Breast epithelium (tissue), 4 donors: ENCODE measurements around the gene SLC43A1. TPM values are rescaled to one million over a fixed set of nuclear protein-coding genes. Genes with fewer than 3 reads are reported as not detected.

Experiments used
- DNase-seq, 2 donors: peaks; one replicate each; pipeline ENCODE4 v3.0.0-alpha.2; 2019; ENCODE audit warnings: low spot score in 2 of 2
- H3K27ac ChIP-seq, 2 donors: fragments of 200-600 bp; sonication (generic) in 1 of 2; one replicate each; pipeline ENCODE4 v1.5.1; 2016 to 2019; ENCODE audit warnings: mild to moderate bottlenecking in 1 of 2
- H3K27me3 ChIP-seq, 2 donors: fragments of 200-600 bp; sonication (generic) in 1 of 2; one replicate each; pipeline versions ENCODE4 v1.5.1 to v1.6.0; 2017 to 2019; ENCODE audit warnings: control low read depth in 1 of 2, mild to moderate bottlenecking in 1 of 2
- H3K36me3 ChIP-seq: fragments of 200-600 bp; one replicate; pipeline ENCODE4 v1.5.1; 2019
- H3K4me1 ChIP-seq, 2 donors: fragments of 200-600 bp; sonication (generic); one replicate each; pipeline ENCODE4 v1.5.1; 2016 to 2019; ENCODE audit warnings: control low read depth in 1 of 2
- H3K4me3 ChIP-seq, 3 donors: fragments of 200-600 bp; sonication (generic); 1 replicate in 2 of 3; 2 replicates in 1 of 3; pipeline ENCODE4 v1.5.1; 2016 to 2019; ENCODE audit warnings: mild to moderate bottlenecking in 3 of 3, moderate library complexity in 2 of 3
- H3K9me3 ChIP-seq, 2 donors: fragments of 200-600 bp; sonication (generic) in 1 of 2; one replicate each; pipeline ENCODE4 v1.5.1; 2016 to 2019; ENCODE audit warnings: control low read depth in 1 of 2
- CTCF ChIP-seq, 3 donors: fragments of 450-650 bp; IDR thresholded peaks; one replicate each; pipeline ENCODE4 v1.5.1; 2016 to 2017; ENCODE audit warnings: antibody characterized with exemption in 3 of 3, mild to moderate bottlenecking in 3 of 3, moderate library complexity in 3 of 3
- POLR2A ChIP-seq: fragments of 450-650 bp; IDR thresholded peaks from one replicate; pipeline ENCODE4 v1.6.1; 2016; ENCODE audit warnings: antibody characterized with exemption, mild to moderate bottlenecking, moderate library complexity
- POLR2AphosphoS5 ChIP-seq, 3 donors: sonication (generic); formaldehyde crosslinking; IDR thresholded peaks; one replicate each; pipeline ENCODE4 v1.6.1; 2017; ENCODE audit warnings: antibody characterized with exemption in 3 of 3
- intact Hi-C: fragments of 100-400 bp; cut with DNase I; formaldehyde crosslinking; loops from one replicate; pipeline ENCODE4 v1.15.1; 2023; ENCODE audit warnings: low total_unique reads
- total RNA-seq, 3 donors: library from RNA; depleted of rRNA; stranded (reverse); fragments of >200 nt; gene quantifications; one replicate each; pipeline ENCODE4 v1.1.0, GENCODE V29; 2016

SLC43A1 gene
- total RNA-seq, 3 donors from 2014 or later = 12.0 to 23.4 (median 13.4) TPM

DNA sequence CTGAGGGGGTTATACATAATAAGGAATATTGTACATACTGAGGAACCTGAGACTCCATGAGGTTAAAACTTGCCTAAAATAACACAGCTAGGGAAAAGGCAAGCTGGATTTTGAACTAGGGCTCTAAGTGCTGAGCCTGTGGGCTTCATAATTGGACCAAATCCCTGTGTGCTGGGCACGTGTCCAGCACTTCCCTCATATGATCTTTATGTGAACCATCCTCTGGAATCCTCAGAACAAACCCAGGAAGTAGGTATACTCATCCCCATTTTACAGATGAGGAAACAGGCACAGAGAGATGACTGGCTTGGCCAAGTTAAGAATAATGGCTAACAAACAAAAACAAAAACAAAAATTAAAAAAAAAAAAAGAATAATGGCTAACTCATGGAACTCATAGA lies 40.3 kb downstream of the SLC43A1 start:
- Histone ChIP-seq H3K27ac (no peak overlapping the region), H3K4me1 (peaks cover 0 to 4% of the 10 kb centered on the region in 2 donors), H3K36me3 (no peaks in the 10 kb centered on the region), H3K4me3 (no peak overlapping the region), H3K9me3 (no peaks in the 10 kb centered on the region), H3K27me3 (no peaks in the 10 kb centered on the region)
- no peak for DNase-seq
- intact Hi-C loops = no loop called here
- TF ChIP-seq CTCF (IDR thresholded peaks at IDR 0.05) = no peak
- TF ChIP-seq POLR2AphosphoS5 (IDR thresholded peaks at IDR 0.05) = no peak
- no peak for TF ChIP-seq POLR2A

DNA sequence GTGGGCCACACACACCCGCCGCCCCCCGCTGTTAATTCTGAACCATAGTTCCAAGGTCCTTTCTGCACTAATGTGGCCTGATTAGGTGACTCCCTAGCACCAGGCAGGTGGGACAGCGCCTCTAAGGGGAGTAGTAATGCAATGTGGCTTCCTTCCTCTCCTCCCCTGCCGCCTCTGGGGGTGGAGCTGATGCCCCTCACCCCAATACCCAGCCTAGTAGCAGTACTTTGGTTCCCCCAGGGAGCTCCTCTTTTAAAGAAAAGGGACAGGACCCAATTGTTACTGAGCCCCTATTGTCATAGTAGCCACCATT lies 40.7 kb downstream of the SLC43A1 start:
- TF ChIP-seq CTCF (IDR thresholded peaks at IDR 0.05) (no peak), POLR2A (no peak), POLR2AphosphoS5 (IDR thresholded peaks at IDR 0.05) (no peak)
- intact Hi-C loops = no loop called here
- Histone ChIP-seq H3K4me1 (peaks cover 0 to 4% of the 10 kb centered on the region in 2 donors), H3K36me3 (no peaks in the 10 kb centered on the region), H3K27me3 (no peaks in the 10 kb centered on the region), H3K9me3 (no peaks in the 10 kb centered on the region), H3K27ac (no peak overlapping the region), H3K4me3 (no peak overlapping the region)
- no peak for DNase-seq

DNA sequence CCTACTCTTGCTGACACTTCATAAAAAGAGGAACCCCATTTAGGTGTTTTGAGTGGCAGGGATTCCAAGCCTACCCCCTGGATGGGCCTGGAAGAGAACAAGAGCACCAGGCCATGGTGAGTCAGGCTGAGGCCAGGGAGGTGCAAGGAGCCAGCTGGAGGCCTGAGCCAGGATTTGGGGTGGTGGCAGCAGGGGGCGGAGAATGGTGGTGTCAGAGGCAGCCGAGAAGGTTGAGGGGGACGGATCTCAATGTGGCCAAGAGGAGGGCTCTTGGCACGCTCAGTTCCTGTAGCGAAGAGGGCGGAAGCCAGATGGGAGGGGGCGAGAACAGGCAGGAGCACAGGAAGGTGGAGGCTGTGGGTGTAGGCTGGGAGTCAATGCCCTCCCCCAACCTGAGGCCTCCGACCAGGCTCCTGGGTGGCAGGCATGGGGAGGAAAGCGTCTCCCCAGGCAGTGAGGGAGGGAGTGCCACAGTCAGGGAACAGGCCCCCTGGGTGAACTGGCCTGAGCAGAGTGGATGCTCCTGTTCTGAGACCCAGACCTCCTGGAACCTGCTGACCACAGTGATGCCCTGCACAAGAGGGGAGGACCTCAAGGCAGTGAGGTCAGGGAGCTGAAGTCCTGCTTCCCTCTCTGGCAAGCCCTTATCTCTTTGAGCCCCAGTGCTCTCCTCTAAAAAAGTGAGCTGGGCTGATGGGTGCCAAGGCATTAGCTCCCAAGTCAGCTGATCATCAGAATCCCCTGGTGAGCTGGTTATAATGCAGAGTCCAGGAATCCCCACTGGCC lies 41.3 kb downstream of the SLC43A1 start:
- intact Hi-C loops = no loop called here
- no peak overlapping the region for H3K27ac ChIP-seq
- DNase-seq = no peak
- TF ChIP-seq POLR2AphosphoS5 (IDR thresholded peaks at IDR 0.05) = no peak
- no peak for TF ChIP-seq POLR2A
- no peak for TF ChIP-seq CTCF (IDR thresholded peaks at IDR 0.05)
- peaks cover 0 to 4% of the 10 kb centered on the region in 2 donors for H3K4me1 ChIP-seq
- no peaks in the 10 kb centered on the region for H3K27me3 ChIP-seq
- no peak overlapping the region for H3K4me3 ChIP-seq
- H3K9me3 ChIP-seq = no peaks in the 10 kb centered on the region
- H3K36me3 ChIP-seq = no peaks in the 10 kb centered on the region

DNA sequence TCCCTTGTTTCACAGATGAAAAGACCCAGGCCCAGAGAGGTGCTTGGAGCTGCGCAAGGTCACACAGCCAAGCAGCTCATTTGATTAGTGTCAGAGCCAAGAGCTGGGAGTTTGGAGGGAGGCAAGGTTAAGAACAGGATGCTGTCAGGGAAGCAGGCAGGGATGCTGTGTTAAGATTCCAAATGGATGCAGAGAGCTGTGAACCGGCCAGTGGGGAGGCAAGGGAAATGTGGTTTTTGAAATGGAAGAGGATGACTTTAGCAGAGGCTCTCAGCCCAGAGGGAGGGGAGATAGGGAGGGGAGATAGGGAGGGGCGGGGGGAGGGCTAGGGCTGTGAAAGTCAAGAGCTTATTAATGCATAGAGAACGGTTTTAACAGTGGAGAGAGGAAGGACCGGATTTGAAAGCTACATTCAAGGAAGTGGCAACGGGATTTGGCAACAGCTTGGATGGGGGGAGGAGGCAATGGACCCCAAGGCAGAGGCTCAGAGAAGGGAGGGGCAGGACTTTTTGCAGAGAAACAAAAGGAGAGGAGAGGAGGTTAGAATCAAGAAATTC lies 42.1 kb downstream of the SLC43A1 start:
- no peaks in the 10 kb centered on the region for H3K9me3 ChIP-seq
- intact Hi-C loops = no loop called here
- DNase-seq = no peak
- no peak for TF ChIP-seq POLR2AphosphoS5 (IDR thresholded peaks at IDR 0.05)
- TF ChIP-seq CTCF (IDR thresholded peaks at IDR 0.05) = no peak
- TF ChIP-seq POLR2A = no peak
- H3K4me3 ChIP-seq = no peak overlapping the region
- H3K27me3 ChIP-seq = no peaks in the 10 kb centered on the region
- H3K27ac ChIP-seq = no peak overlapping the region
- H3K4me1 ChIP-seq = peaks cover 0 to 4% of the 10 kb centered on the region in 2 donors
- no peaks in the 10 kb centered on the region for H3K36me3 ChIP-seq

DNA sequence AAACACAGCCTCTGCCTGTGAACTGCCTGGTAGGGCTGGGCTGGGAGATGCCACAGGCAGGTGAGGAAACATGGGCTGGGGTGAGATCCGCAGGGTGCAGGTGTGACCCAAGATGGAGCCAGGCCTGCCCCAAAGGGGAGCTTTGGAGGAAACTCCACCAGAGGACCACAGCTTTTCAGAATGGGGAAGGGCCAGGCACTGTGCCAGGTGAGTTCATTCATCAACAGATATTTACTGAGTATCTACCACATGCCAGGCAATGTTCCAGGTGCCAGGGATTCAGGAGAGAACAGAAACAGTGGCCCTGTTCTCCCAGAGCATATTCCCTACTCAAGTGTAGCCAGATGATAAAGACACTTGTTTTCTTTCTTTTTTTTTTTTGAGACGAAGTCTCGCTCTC lies 44.0 kb downstream of the SLC43A1 start:
- Histone ChIP-seq H3K27me3 (no peaks in the 10 kb centered on the region), H3K27ac (no peak overlapping the region), H3K4me3 (no peak overlapping the region), H3K36me3 (no peaks in the 10 kb centered on the region), H3K9me3 (no peaks in the 10 kb centered on the region), H3K4me1 (peaks cover 0 to 4% of the 10 kb centered on the region in 2 donors)
- no peak for DNase-seq
- no peak for TF ChIP-seq POLR2AphosphoS5 (IDR thresholded peaks at IDR 0.05)
- TF ChIP-seq POLR2A = no peak
- no peak for TF ChIP-seq CTCF (IDR thresholded peaks at IDR 0.05)
- intact Hi-C loops = no loop called here
